Activated CD4-positive, alpha-beta memory T cell treated with anti-CD3 and anti-CD28 coated beads, Interleukin-2, amount 10 ng/mL, durations not matched to agents 7 days and 5 days (primary cell): ENCODE measurements around the gene HLA-A. TPM values are rescaled to one million over a fixed set of nuclear protein-coding genes. Genes with fewer than 3 reads are reported as not detected.
"Not testable (repeated sequence)": the region's sequence is repeated elsewhere in the genome, so short reads cannot be mapped to it uniquely, and the experiment has no call there.

Experiments
- CTCF ChIA-PET: fragments of 350-600 bp; sonication (Branson Sonifier 250); formaldehyde crosslinking; loops from one replicate; lab custom pipeline; 2021; ENCODE audit warnings: antibody characterized with exemption, inconsistent platforms; lab: Charles Lee
- POLR2A ChIA-PET: fragments of 350-600 bp; sonication (Branson Sonifier 250); formaldehyde crosslinking; loops from one replicate; lab custom pipeline; 2021; ENCODE audit warnings: antibody characterized with exemption; lab: Charles Lee
- DNase-seq: peaks from one replicate; pipeline ENCODE4 v3.0.0-alpha.2; 2020
- H3K27ac Mint-ChIP-seq: one replicate; pipeline ENCODE4 v1.8.0; 2021; ENCODE audit warnings: mild to moderate bottlenecking, mixed read lengths
- H3K27me3 Mint-ChIP-seq: one replicate; pipeline ENCODE4 v1.8.0; 2021; ENCODE audit warnings: mixed read lengths
- H3K36me3 Mint-ChIP-seq: one replicate; pipeline ENCODE4 v1.8.0; 2021; ENCODE audit warnings: low read depth, mixed read lengths
- H3K4me1 Mint-ChIP-seq: one replicate; pipeline ENCODE4 v1.8.0; 2021; ENCODE audit warnings: mixed read lengths
- H3K4me3 Mint-ChIP-seq: one replicate; pipeline ENCODE4 v1.8.0; 2021; ENCODE audit warnings: mild to moderate bottlenecking, mixed read lengths
- H3K9me3 Mint-ChIP-seq: one replicate; pipeline ENCODE4 v1.8.0; 2021; ENCODE audit warnings: mixed read lengths
- total RNA-seq, 2 experiments: library from RNA; stranded (reverse); gene quantifications; one replicate each; pipeline ENCODE4 v1.2.3, GENCODE V29; 2021

Gene HLA-A
- total RNA-seq, 2 experiments from 2014 or later, result 2,531 to 2,553 TPM

DNA sequence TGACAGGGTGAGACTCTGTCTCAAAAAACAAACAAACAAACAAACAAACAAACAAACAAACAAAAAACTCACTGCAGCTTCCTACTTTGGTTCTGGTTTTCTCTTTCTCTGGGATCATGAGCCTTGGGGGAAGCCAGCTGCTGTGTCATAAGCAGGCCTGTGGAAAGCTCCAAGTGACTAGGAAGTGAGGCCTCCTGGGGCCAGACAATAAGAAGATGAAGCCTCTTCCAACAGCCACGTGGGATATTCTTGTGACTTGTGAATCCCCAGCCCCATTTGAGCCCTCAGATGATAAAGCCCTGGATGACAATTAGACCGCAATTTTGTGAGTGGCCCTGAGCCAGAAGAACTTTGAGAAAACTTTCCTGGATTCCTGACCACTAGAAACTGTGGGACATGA, 11.4 kb downstream of the HLA-A start:
- Mint-ChIP-seq H3K27me3 (peaks cover 3% of the 10 kb centered on the region), H3K9me3 (no peaks in the 10 kb centered on the region), H3K36me3 (peaks cover 18% of the 10 kb centered on the region), H3K4me1 (peaks cover 5% of the 10 kb centered on the region), H3K4me3 (no peak overlapping the region), H3K27ac (no peak overlapping the region)
- ChIA-PET CTCF (no interaction called here), POLR2A (interaction anchor here (1.0 kb wide), 1 partner anchor 157 kb away, joined by 6 read pairs; no protein-coding TSS in a partner anchor)
- DNase-seq, result no peak

DNA sequence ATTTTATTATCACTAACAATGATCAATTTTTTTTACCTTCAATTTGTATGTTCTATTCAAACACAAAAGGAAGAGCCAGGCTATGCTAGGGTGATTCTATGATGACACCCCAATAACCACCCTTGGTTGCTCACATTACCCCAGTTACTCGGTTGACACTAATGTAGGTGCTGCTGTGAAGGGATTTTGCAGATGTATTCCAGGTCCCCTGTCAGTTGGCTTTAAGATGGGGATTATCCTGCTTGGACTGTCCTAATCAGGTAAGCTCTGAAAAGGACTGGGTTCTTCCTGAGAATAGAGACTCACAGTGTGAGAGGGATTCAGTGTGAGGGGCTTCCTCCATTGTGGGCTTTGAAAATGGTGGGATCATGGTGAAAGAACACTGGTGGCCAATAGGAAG, 11.9 kb downstream of the HLA-A start:
- Mint-ChIP-seq H3K4me3 (no peak overlapping the region), H3K27ac (no peak overlapping the region), H3K9me3 (no peaks in the 10 kb centered on the region), H3K27me3 (peaks cover 4% of the 10 kb centered on the region), H3K36me3 (peaks cover 12% of the 10 kb centered on the region), H3K4me1 (peaks cover 5% of the 10 kb centered on the region)
- ChIA-PET POLR2A (interaction anchor here (1.0 to 1.5 kb wide), 2 partner anchors 156 to 157 kb away, joined by 3 to 6 read pairs; no protein-coding TSS in a partner anchor), CTCF (no interaction called here)
- no peak for DNase-seq

DNA sequence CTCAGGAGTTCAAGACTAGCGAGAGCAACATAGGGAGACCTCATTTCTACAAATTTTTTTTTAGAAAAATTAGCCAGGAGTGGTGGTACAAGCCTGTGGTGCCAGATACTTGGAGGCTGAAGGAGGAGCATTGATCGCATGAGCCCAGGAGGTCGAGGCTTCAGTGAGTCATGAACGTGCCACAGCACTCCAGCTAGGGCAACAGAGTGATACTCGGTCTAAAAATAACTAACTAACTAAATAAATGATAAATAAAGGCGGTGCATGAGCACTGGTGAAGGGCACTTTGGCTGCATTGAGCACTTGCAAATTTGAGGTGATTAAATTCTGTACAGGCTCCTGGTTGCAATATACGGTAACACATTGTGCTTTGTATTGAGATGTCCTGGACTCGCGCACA, 13.5 kb downstream of the HLA-A start:
- H3K27ac Mint-ChIP-seq, result no peak overlapping the region
- no peaks in the 10 kb centered on the region for H3K9me3 Mint-ChIP-seq
- no peaks in the 10 kb centered on the region for H3K4me1 Mint-ChIP-seq
- no peaks in the 10 kb centered on the region for H3K36me3 Mint-ChIP-seq
- peaks cover 4% of the 10 kb centered on the region for H3K27me3 Mint-ChIP-seq
- no peak for DNase-seq
- ChIA-PET CTCF (no interaction called here), POLR2A (interaction anchor here (1.2 to 1.5 kb wide), 2 partner anchors 9 to 157 kb away, joined by 3 to 6 read pairs; no protein-coding TSS in a partner anchor)
- no peak overlapping the region for H3K4me3 Mint-ChIP-seq

DNA sequence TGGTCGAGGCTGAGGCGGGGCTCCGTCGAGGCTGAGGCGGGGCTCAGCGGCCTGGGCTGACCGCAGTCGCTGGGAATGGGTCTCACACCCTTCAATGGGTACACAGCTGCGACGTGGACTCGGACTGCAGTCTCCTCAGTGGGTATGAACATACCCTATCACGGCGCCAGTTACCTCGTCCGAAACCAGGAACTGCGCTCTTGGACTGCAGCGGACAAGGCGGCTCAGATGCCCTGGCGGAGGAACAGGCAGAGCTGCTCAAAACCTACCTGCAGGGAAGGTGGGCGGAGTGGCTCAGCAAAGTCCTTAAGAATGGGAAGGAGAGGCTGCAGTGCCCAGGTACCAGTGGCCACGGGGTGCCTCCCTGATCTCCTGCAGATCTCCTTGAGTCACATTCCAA, 14.2 kb downstream of the HLA-A start:
- CTCF ChIA-PET, result no interaction called here
- H3K27me3 Mint-ChIP-seq, result peaks cover 4% of the 10 kb centered on the region
- no peak overlapping the region for H3K4me3 Mint-ChIP-seq
- POLR2A ChIA-PET, result no interaction called here
- no peaks in the 10 kb centered on the region for H3K9me3 Mint-ChIP-seq
- DNase-seq, result no peak
- H3K27ac Mint-ChIP-seq, result no peak overlapping the region
- no peaks in the 10 kb centered on the region for H3K4me1 Mint-ChIP-seq
- H3K36me3 Mint-ChIP-seq, result no peaks in the 10 kb centered on the region

DNA sequence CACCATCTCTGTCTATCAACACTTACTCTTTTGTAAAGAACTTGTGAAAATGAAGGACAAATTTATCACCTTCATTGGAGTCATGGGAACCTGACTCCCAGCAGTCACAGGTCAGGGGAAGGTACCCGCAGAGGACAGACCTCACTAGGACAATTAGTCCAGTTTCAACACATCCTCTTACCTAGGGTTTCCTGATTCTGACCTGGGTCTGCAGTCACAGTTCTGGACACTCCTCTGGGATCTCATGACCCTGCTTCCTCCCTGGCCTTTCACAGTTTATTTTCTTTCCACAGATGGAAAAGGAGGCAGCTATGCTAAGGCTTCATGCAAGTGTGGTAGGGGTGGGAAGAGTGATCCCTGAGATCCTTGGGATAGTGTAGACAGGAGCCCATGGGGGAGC, 15.7 kb downstream of the HLA-A start:
- Mint-ChIP-seq H3K9me3 (no peaks in the 10 kb centered on the region), H3K4me1 (peaks cover 2% of the 10 kb centered on the region), H3K36me3 (no peaks in the 10 kb centered on the region), H3K27ac (no peak overlapping the region), H3K27me3 (peaks cover 4% of the 10 kb centered on the region), H3K4me3 (no peak overlapping the region)
- CTCF ChIA-PET, result no interaction called here
- POLR2A ChIA-PET, result no interaction called here
- DNase-seq, result no peak

DNA sequence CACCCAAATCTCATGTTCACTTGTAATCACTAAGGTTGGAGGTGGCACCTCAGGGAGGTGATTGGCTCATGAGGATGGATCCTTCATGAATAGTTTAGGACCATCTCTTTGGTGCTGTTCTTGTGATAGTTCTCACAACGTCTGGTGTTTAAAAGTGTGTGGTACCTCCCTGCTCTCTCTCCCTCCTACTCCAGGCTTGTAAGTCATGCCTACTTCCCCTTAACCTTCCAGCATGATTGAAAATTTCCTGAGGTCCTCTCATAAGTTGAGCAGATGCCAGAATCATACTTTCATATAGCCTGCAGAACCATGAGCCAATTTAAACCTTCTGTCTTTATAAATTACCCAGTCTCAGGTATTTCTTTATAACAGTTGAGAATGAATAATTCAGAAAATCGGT, 16.6 kb downstream of the HLA-A start:
- H3K9me3 Mint-ChIP-seq, result no peaks in the 10 kb centered on the region
- H3K4me3 Mint-ChIP-seq, result no peak overlapping the region
- DNase-seq, result no peak
- peaks cover 10% of the 10 kb centered on the region for H3K4me1 Mint-ChIP-seq
- H3K27me3 Mint-ChIP-seq, result peaks cover 4% of the 10 kb centered on the region
- CTCF ChIA-PET, result no interaction called here
- no peaks in the 10 kb centered on the region for H3K36me3 Mint-ChIP-seq
- H3K27ac Mint-ChIP-seq, result no peak overlapping the region
- POLR2A ChIA-PET, result no interaction called here

DNA sequence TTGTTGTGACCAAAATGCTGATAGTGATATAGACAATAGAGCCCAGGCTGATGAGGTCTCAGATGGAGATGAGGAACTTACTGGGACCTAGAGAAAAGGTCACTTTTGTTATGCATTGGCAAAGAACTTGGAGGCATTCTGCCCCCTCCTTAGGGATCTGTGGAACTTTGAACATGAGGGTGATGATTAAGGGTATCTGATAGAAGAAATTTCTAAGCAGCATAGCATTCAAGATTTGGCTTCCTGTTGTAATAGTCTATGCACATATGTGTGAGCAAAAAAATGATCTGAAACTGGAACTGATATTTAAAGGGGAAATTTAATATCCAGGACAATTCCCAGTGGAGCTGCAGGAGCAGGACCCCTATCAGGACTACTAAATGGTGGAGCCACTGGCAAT, 17.1 kb downstream of the HLA-A start:
- CTCF ChIA-PET, result no interaction called here
- peaks cover 4% of the 10 kb centered on the region for H3K27me3 Mint-ChIP-seq
- no peak overlapping the region for H3K27ac Mint-ChIP-seq
- POLR2A ChIA-PET, result no interaction called here
- DNase-seq, result no peak
- no peak overlapping the region for H3K4me3 Mint-ChIP-seq
- peaks cover 14% of the 10 kb centered on the region for H3K4me1 Mint-ChIP-seq
- H3K36me3 Mint-ChIP-seq, result no peaks in the 10 kb centered on the region
- no peaks in the 10 kb centered on the region for H3K9me3 Mint-ChIP-seq

DNA sequence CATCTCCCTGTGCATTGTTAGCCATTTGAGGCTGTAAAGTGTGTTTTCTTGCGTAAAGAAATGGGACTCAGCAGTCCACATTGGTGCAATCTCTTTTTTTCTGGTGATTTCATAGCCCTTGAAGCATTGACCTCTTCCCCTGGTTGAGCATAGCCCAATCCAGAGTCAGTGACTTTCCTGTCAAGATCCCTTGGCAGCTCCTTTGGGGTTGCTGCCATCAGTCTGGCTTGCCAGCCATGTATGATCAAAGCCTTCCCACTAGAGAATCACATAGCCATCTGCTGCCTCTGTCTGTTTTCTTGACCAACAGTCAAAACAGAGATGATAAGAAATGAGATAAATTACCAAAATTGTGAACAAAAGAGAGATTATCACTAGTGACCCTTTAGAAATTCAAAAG, 19.6 kb downstream of the HLA-A start:
- Mint-ChIP-seq H3K36me3 (peaks cover 7% of the 10 kb centered on the region), H3K9me3 (no peaks in the 10 kb centered on the region), H3K4me3 (no peak overlapping the region), H3K27ac (no peak overlapping the region), H3K27me3 (peaks cover 4% of the 10 kb centered on the region), H3K4me1 (peaks cover 34% of the 10 kb centered on the region)
- DNase-seq, result no peak
- POLR2A ChIA-PET, result no interaction called here
- CTCF ChIA-PET, result no interaction called here

DNA sequence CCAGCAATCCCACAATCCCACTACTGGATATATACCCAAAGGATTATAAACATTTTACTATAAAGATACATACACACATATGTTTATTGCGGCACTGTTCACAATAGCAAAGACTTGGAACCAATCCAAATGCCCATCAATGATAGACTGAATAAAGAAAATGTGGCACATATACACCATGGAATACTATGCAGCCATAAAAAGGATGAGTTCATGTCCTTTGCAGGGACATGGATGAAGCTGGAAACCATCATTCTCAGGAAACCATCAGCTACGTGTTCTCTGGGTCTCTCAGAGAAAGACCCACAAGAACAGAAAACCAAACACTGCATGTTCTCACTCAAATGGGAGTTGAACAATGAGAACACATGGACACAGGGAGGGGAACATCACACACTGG, 21.4 kb downstream of the HLA-A start:
- CTCF ChIA-PET, H3K4me3 Mint-ChIP-seq, H3K27ac Mint-ChIP-seq, H3K9me3 Mint-ChIP-seq, DNase-seq, H3K36me3 Mint-ChIP-seq, H3K27me3 Mint-ChIP-seq: not testable (repeated sequence)
- POLR2A ChIA-PET, result interaction anchor here (1.7 to 3.5 kb wide), 2 partner anchors 8 to 17 kb away, joined by 6 to 49 read pairs; no protein-coding TSS in a partner anchor
- peaks cover 41% of the 10 kb centered on the region for H3K4me1 Mint-ChIP-seq

DNA sequence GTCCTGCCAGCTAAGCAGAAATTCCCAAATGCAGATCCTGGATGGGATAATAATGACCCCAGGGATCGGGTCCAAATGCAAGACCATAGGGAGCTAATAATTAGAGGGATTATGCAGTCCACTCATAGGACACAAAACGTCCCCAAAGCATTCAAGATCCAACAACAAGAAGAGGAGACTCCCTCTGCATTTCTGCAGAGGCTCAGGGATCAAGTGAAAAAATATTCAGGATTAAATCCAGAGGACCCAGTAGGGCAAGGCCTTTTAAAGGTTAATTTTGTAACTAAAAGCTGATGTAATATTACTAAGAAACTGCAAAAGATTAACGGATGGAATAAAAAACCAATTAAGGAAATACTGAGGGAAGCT, 22.2 kb downstream of the HLA-A start:
- Mint-ChIP-seq H3K27me3 (no peaks in the 10 kb centered on the region), H3K4me3 (peak overlapping the region; percentile 93), H3K9me3 (no peaks in the 10 kb centered on the region), H3K27ac (peak overlapping the region; percentile 97), H3K36me3 (peaks cover 7% of the 10 kb centered on the region), H3K4me1 (peaks cover 41% of the 10 kb centered on the region)
- ChIA-PET CTCF (interaction anchor here (2.2 kb wide), 1 partner anchor 11 kb away, joined by 4 read pairs; no protein-coding TSS in a partner anchor), POLR2A (interaction anchor here (1.1 to 4.1 kb wide), 13 partner anchors 9 to 315 kb away, joined by 3 to 49 read pairs (median 8); partner anchors contain the start of genes HLA-A, POLR1H, PPP1R11 and TRIM26)
- DNase-seq, result no peak

DNA sequence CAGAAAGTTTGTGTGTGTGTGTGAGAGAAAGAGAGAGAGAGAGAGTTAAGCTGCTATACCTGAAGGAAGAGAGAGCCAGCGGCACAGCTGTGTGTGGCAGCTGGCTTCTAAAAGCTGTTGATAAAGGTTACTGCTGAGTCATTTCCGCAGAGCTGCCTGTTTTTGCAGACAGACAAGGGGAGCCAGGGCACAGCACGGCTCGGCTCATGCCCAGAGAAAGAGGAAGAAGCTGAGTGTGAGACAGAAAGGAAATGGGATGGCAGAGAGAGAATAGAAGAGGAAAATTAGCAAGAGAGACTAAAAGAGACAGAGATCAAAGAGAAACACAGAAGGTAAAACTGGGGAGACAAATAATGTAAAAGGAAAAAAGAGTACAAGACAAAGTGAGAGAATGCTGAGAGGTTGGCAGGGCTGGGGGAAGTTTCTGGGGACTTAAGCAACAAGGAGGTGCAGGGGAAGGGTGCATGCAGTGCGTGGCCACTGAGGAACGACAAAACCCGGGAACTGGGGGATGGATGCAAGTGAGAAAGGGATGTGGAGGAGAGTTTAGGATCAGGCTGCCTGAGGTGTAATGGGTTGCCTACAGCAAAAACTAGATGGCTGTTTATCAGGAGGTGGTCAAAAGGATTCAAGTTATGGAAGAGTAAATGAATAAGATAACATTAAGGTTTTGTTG, 22.7 kb downstream of the HLA-A start:
- peak overlapping the region; percentile 93 for H3K4me3 Mint-ChIP-seq
- POLR2A ChIA-PET, result interaction anchor here (1.1 to 4.1 kb wide), 15 partner anchors 9 to 315 kb away, joined by 3 to 49 read pairs (median 8); partner anchors contain the start of genes HLA-A, POLR1H, PPP1R11 and TRIM26

DNA sequence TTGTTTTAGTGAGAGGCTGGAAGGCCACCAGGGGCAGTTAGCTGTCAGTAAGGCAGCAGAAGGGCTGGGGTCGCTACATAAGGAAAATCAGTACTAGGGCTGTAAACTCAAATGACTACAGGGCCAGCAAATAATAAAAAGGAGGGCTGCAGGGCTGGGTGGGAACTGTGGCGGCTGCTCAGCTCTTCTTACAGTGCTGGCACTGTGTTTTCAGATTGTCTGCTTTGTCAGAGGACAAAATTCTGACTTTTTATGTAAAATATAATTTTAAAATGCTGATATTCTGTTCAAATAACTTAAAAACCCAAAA, 23.2 kb downstream of the HLA-A start:
- no peaks in the 10 kb centered on the region for H3K9me3 Mint-ChIP-seq
- no peak for DNase-seq
- H3K27ac Mint-ChIP-seq, result peak overlapping the region; percentile 97
- POLR2A ChIA-PET, result interaction anchor here (1.1 to 4.1 kb wide), 13 partner anchors 10 to 316 kb away, joined by 3 to 49 read pairs (median 8); partner anchors contain the start of genes HLA-A, POLR1H and PPP1R11
- H3K36me3 Mint-ChIP-seq, result peaks cover 7% of the 10 kb centered on the region
- CTCF ChIA-PET, result interaction anchor here (2.2 to 3.1 kb wide), 2 partner anchors 10 to 118 kb away, joined by 4 to 12 read pairs; no protein-coding TSS in a partner anchor
- H3K27me3 Mint-ChIP-seq, result no peaks in the 10 kb centered on the region
- H3K4me1 Mint-ChIP-seq, result peaks cover 41% of the 10 kb centered on the region
- peak overlapping the region; percentile 93 for H3K4me3 Mint-ChIP-seq

More for the DNA sequence above, 22.7 kb downstream of the HLA-A start:
- DNase-seq, result peak; percentile 86
- no peaks in the 10 kb centered on the region for H3K9me3 Mint-ChIP-seq
- peaks cover 41% of the 10 kb centered on the region for H3K4me1 Mint-ChIP-seq
- H3K27me3 Mint-ChIP-seq, result no peaks in the 10 kb centered on the region
- peaks cover 7% of the 10 kb centered on the region for H3K36me3 Mint-ChIP-seq
- CTCF ChIA-PET, result interaction anchor here (2.2 to 3.1 kb wide), 2 partner anchors 11 to 117 kb away, joined by 4 to 12 read pairs; no protein-coding TSS in a partner anchor
- peak overlapping the region; percentile 97 for H3K27ac Mint-ChIP-seq

DNA sequence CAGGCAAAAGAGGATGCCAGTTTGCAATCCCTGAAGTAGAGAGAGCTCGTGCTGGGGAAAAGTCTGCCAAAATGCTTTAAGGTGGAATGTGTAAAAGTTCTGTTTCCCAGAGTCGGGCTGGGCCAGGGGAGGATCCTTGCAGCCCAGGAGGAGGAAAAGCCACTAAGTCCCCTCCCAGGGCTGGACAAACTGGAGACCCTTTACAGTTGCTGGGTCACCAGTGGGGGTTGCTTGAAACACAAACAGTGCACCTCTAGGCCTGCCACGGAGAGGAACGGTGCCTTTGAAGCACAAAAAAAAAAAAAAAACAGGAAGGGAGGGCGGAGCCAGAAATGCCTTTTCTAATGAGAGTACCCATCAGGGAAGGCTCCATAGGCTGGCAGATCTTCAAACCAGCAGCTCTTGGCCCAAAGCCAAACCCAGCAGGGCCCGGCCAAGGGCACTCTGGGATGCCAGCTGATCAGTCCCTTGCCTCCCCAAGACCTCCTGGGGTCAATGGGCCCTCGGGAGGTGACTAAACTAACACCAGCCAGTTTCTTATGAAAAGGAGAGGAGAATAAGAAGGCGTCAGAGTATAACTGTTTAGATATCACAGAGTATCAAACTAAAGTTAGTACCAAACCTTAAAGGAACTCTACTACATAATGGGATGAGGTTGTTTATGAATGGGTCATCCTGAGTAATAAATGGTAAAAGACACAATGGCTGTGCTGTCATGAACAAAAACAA, 23.7 kb downstream of the HLA-A start:
- ChIA-PET POLR2A (interaction anchor here (1.2 to 4.1 kb wide), 10 partner anchors 10 to 317 kb away, joined by 3 to 49 read pairs (median 10); partner anchors contain the start of genes HLA-A, POLR1H and PPP1R11), CTCF (interaction anchor here (2.2 to 3.1 kb wide), 2 partner anchors 10 to 118 kb away, joined by 4 to 12 read pairs; no protein-coding TSS in a partner anchor)
- Mint-ChIP-seq H3K36me3 (peaks cover 7% of the 10 kb centered on the region), H3K4me3 (peak overlapping the region; percentile 93), H3K9me3 (no peaks in the 10 kb centered on the region), H3K27me3 (no peaks in the 10 kb centered on the region), H3K27ac (peak overlapping the region; percentile 97), H3K4me1 (peaks cover 41% of the 10 kb centered on the region)
- peak; percentile 79 for DNase-seq
